Right lung (tissue), 5 donors: ENCODE results near the gene PCDH15. TPM values are rescaled to one million over a fixed set of nuclear protein-coding genes. Genes with fewer than 3 reads are reported as not detected.
"Not testable (repeated sequence)": the region's sequence is repeated elsewhere in the genome, so short reads cannot be mapped to it uniquely, and the experiment has no call there.

Experiments used
- DNase-seq, 2 donors: peaks; one replicate each; pipeline ENCODE4 v3.0.0-alpha.2; 2013
- polyA plus RNA-seq, 5 donors: library from polyadenylated mRNA; unstranded; fragments of 120-200 nt; gene quantifications; one replicate each; pipeline versions ENCODE4 v1.2.1 to v1.2.3, GENCODE V29; 2013; ENCODE audit warnings: inconsistent platforms in 1 of 5, low replicate concordance in 1 of 5; ENCODE audit not compliant: insufficient read length in 5 of 5, insufficient read depth in 1 of 5

Gene PCDH15
- polyA plus RNA-seq, 5 donors = 1.2 to 1.8 (median 1.6) TPM

GRCh38 chr10:54394598-54394997, 406.4 kb downstream of the PCDH15 start:
- not testable (repeated sequence) for DNase-seq

GRCh38 chr10:54372179-54372578, 428.9 kb downstream of the PCDH15 start:
- DNase-seq = no peak

GRCh38 chr10:54368984-54369383, 432.0 kb downstream of the PCDH15 start:
- DNase-seq = no peak

DNA sequence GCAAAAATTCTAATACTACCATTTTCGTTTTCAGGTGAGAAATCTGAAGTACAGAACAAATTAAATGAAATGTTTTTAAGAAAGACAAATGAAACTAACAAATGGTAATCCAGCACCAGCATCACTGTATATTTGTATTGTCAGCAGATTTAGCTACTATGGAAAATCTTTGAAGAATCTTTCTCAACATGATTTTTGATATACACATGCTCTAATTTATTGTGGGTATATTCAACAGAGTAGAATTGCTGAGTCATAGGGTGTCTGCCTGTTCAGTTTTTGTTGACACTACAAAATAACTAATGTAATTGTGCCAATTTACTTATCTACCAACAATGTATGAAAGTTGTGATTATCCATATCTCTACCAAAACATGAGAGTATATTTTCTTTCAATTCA, 437.6 kb downstream of the PCDH15 start:
- DNase-seq = no peak

DNA sequence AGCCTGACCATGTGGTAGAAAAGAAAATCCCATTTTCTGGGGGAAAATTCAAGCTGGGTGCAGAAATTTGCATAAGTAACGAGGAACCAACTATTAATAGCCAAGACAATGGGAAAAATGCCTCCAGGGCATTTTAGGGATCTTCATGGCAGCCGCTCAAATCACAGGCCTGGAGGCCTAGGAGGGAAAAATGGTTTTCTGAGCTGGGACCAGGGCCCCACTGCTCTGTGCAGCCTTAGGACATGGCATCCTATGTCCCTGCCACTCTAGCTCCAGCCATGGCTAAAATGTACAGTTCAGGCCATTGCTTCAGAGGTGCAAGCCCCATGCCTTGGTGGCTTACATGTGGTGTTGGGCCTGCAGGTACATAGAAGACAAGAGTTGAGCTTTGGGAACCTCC, 459.0 kb downstream of the PCDH15 start:
- no peak for DNase-seq

DNA sequence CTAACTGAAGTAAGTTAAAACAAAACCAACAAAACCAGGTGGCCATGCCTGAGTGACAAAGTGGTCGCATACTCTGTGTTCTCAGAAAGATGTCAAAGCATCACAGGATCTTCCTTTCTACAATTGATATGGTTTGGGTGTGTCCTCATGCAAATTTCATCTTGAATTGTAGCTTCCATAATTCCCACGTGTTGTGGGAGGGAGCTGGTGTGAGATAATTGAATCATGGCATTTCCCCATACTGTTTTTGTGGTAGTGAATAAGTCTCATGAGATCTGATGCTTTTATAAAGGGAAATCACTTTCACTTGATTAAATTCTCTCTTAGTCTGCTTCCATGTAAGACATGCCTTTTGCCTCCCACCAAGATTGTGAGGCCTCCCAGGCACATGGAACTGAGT, 465.7 kb downstream of the PCDH15 start:
- DNase-seq = no peak

- peak in 1 of 2 donors; percentile 3 for DNase-seq
Observed at GRCh38 chr10:54319341-54319740, 481.7 kb downstream of the PCDH15 start.

DNA sequence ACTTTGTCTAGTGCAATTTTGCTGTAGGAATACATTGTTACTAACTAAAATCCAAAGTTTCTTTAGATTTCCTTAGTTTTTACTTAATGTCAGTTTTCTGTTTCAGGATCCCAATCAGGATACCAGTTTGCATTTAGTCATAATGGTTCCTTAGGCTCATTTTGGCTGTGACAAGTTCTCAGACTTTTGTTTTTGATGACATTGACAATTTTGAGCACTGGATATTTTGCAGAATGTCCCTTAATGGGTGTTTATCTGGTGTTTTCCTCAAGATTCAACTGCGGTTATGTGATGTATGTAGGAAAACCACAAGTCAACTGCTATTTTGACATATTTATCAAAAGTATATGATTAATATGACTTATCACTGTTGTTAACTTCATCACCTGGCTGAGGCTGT, 482.6 kb downstream of the PCDH15 start:
- no peak for DNase-seq

DNA sequence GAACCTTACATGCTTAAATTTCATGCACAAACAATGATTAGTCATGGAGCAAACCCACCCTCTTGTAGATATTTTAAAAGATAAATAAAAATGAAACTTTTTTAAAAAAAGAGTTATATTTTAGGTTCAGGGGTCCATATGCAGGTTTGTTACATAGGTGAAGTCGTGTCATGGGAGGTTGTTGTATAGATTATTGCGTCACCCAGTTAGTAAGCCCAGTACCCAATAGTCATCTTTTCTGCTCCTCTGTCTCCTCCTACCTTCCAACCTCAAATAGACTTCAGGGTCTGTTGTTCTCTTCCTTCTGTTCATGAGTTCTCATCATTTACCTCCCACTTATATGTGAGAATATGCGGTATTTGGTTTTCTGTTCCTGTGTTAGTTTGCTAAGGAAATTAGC, 486.6 kb downstream of the PCDH15 start:
- no peak for DNase-seq

GRCh38 chr10:54284526-54285193, 516.4 kb downstream of the PCDH15 start:
- DNase-seq = no peak

GRCh38 chr10:54282012-54282411, 519.0 kb downstream of the PCDH15 start:
- DNase-seq = no peak

GRCh38 chr10:54266395-54266794, 534.6 kb downstream of the PCDH15 start:
- no peak for DNase-seq

- DNase-seq = no peak
Observed at GRCh38 chr10:54262726-54263125, 538.3 kb downstream of the PCDH15 start.

GRCh38 chr10:54259104-54259503, 541.9 kb downstream of the PCDH15 start:
- DNase-seq = no peak

GRCh38 chr10:54234832-54235231, 566.2 kb downstream of the PCDH15 start:
- DNase-seq = no peak

DNA sequence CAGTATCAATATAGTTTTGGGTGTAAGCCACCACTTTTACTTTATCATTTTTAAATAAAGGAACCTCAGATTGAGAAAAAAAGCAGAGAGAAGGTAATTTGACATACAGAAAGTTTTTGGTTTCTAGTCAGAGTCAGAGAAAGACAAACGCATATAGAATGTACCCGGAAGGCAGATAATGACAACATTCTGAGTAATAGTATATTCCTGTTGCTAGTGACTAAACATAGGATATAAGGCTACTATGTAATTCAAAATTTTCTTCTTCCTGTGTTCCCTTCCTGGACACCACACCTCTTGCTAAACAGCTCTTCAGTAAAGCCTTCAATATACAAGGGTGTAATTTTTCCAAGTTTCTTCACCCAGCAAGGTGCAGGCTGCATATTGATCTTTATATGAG, 597.6 kb downstream of the PCDH15 start:
- no peak for DNase-seq

DNA sequence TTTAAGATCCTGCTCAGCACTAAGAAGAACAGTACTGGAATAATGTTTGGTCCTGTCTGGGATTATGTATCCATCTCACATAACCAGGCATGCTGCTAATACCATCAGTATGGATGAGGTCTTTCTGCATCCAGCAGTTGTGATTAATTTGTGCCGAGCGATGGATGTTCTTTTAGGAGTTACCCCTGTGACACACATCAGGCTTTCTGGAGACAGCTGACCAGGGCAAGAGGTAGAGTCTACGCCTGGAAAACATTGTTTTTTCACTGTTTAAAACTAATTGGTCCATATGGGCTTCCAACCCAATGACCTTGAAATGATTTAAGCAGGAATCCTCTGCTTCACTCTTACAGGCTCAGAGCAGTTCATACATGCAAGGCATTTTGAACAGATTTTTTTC, 603.0 kb downstream of the PCDH15 start:
- no peak for DNase-seq

DNA sequence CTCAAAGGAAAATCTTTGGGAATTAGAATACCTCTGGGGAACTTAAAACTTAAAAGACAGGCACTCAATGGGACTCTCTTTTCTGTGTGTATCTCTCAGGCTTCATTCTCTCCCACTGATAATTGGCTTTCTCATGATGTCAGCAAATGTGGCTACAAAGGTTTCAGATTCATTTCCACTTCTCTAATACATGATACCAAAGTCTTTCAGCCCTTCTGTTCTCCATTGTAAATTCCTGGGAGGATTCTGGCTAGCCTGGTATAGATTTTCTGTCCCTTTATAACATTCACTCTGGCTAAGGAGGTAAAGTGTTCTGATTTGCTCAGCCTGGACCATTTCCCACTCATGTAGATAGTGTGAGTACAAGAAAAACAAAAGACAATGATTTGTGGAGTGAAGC, 606.2 kb downstream of the PCDH15 start:
- DNase-seq = no peak

- DNase-seq = no peak
Observed at GRCh38 chr10:54159924-54160323, 641.1 kb downstream of the PCDH15 start.

DNA sequence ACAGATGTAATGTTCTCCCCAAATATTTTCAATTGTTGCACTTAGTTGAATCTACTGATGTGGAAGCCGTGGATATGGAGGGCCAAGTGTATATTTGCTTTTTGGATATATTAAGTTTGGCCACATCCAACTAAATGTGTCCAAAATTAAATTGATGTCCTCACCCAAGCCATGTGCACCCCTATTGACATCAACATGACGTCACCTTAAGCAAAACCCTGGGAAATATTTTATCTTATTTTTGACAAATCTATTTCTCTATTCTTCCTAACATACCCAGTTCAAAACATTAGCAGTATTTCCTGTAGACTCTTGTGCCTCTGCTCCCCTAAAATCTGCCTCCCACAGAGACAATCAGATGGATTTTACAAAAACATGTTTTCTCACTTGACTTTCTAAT, 652.5 kb downstream of the PCDH15 start:
- DNase-seq = no peak

DNA sequence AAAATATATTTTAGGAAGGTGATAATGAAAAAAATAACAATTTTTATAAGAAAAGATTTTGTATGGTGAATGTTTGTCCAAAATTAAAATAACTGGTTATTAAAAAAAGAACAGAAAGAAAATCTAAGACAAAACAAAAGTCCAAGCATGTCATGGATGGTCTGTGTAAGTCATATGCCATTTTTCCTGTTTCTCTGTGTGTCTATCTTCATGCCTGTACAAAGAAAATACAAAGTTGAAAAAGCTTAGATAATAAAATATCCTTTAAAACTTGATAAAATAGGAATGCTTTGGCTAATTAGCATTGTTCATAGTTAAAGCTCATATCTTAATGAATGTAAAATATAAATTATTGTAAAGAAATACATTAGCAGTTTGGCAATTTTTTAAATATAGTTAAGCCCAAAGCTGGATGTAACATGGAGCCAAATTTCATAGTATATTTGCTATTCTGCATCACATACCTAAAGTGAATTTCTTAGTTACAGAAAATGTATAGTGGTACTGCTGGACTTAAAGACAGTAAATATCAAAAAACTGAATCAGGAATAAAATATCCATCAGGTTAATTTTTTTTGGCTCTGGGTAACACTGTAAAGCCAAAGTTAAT, 661.1 kb downstream of the PCDH15 start:
- no peak for DNase-seq

DNA sequence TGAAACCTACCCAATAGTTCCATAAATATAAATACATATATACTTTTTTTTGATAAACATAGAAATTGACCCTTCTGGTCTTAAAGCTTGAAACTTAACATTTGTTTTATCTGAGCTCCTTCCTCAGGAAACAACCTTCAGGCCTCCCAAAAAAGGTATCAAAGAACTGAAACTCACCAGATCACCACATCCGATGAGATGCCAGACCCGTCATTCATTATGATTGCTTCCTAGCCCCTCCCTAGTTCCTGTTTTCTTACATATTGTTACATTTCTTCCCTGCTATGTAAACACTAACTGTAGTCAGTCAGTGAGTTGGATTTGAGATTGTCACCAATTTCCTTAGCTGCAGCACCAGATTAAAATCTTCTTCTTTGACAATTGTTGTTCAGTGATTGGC, 663.6 kb downstream of the PCDH15 start:
- DNase-seq = no peak

DNA sequence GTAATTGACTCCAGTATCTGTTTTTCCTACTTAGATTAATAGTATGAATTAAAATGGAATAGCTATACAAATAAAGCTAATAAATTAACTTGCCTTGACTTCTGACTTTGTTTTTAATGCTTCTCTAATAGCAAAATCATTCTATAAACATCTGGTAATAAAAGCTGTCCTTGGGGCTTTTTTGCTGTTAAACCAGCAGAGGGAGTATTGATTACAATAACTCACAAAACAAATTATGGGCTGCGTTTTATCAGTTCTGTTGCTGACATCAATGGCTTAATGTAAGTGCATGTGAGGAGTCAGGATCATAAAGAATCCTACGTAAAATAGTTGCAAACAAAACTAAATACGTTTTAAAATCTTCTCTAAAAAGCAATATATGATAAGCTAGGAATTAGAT, 667.8 kb downstream of the PCDH15 start:
- peak in 1 of 2 donors; percentile 5 for DNase-seq

DNA sequence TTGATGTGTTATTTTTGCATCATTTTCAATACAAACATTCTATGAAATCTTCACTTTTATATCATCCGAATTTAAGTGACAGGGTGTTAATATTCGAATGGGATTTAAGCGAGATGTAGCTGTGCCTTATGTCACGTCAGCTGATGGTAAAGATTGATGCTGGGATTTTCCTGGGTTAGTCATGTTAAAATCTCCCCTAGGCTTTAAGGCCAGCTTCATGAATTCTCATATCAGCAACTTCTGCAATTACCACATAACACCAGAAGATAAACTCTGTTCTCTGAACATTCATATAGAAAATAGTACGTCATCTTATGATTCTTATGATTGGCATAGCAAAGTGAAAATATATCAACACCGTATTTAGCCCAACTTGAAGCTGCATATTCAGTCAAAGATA, 669.2 kb downstream of the PCDH15 start:
- DNase-seq = no peak
